GM21360 (cell line): ENCODE results near the gene MORC1.

Source experiments
- ATAC-seq: cut with Tn5 transposase; IDR thresholded peaks from one replicate; pipeline ENCODE4 v1.9.1; 2021; ENCODE audit warnings: mild to moderate bottlenecking, moderate library complexity; ENCODE audit not compliant: unreplicated experiment

MORC1 gene

GRCh38 chr3:109035082-109035481 lies 82.9 kb downstream of the MORC1 start:
- ATAC-seq = no peak

GRCh38 chr3:109033000-109033660 lies 84.8 kb downstream of the MORC1 start:
- ATAC-seq = no peak

GRCh38 chr3:109028753-109029152 lies 89.2 kb downstream of the MORC1 start:
- no peak for ATAC-seq

GRCh38 chr3:109026821-109027220 lies 91.1 kb downstream of the MORC1 start:
- no peak for ATAC-seq

- no peak for ATAC-seq
Measured at GRCh38 chr3:109025896-109026295, 92.0 kb downstream of the MORC1 start.

- ATAC-seq = peak; percentile 70
Measured at GRCh38 chr3:109023656-109024254, 94.2 kb downstream of the MORC1 start.

- ATAC-seq = no peak
Measured at GRCh38 chr3:109023167-109023566, 94.8 kb downstream of the MORC1 start.

GRCh38 chr3:109021556-109021955 lies 96.4 kb downstream of the MORC1 start:
- no peak for ATAC-seq

GRCh38 chr3:109018828-109019227 lies 99.1 kb downstream of the MORC1 start:
- no peak for ATAC-seq

- ATAC-seq = no peak
Measured at GRCh38 chr3:109005443-109005842, 112.5 kb downstream of the MORC1 start.

GRCh38 chr3:108998436-108998835 lies 119.5 kb downstream of the MORC1 start:
- no peak for ATAC-seq

- no peak for ATAC-seq
Measured at GRCh38 chr3:108985844-108986243, 132.1 kb downstream of the MORC1 start.

GRCh38 chr3:108983051-108983450 lies 134.9 kb downstream of the MORC1 start:
- no peak for ATAC-seq

- no peak for ATAC-seq
Measured at GRCh38 chr3:108976058-108976457, 141.9 kb downstream of the MORC1 start.

- ATAC-seq = no peak
Measured at GRCh38 chr3:108973019-108973418, 144.9 kb downstream of the MORC1 start.

- ATAC-seq = no peak
Measured at GRCh38 chr3:108972482-108972881, 145.5 kb downstream of the MORC1 start.

GRCh38 chr3:108970561-108970960 lies 147.4 kb downstream of the MORC1 start:
- ATAC-seq = no peak

- no peak for ATAC-seq
Measured at GRCh38 chr3:108966773-108967172, 151.2 kb downstream of the MORC1 start.

GRCh38 chr3:108959017-108959416 lies 158.9 kb downstream of the MORC1 start:
- no peak for ATAC-seq

GRCh38 chr3:108953700-108954099 lies 164.2 kb downstream of the MORC1 start, which contains the start of gene GUCA1C:
TSS of gene GUCA1C (minus strand) at chr3:108953879. CDS start at chr3:108953762, 117 bp downstream.
- no peak for ATAC-seq

- no peak for ATAC-seq
Measured at GRCh38 chr3:108953210-108953609, 164.7 kb downstream of the MORC1 start.

- ATAC-seq = no peak
Measured at GRCh38 chr3:108951820-108952501, 166.0 kb downstream of the MORC1 start.
